Breast epithelium (tissue), 4 donors: ENCODE data around the gene RARRES2. TPM values are rescaled to one million over a fixed set of nuclear protein-coding genes. Genes with fewer than 3 reads are reported as not detected.
A peak's percentile ranks its signal among the peaks of the same experiment; 100 is the strongest.

ENCODE experiments used
- DNase-seq, 2 donors: peaks; one replicate each; pipeline ENCODE4 v3.0.0-alpha.2; 2019; ENCODE audit warnings: low spot score in 2 of 2
- H3K27ac ChIP-seq, 2 donors: fragments of 200-600 bp; sonication (generic) in 1 of 2; one replicate each; pipeline ENCODE4 v1.5.1; 2016 to 2019; ENCODE audit warnings: mild to moderate bottlenecking in 1 of 2
- H3K27me3 ChIP-seq, 2 donors: fragments of 200-600 bp; sonication (generic) in 1 of 2; one replicate each; pipeline versions ENCODE4 v1.5.1 to v1.6.0; 2017 to 2019; ENCODE audit warnings: control low read depth in 1 of 2, mild to moderate bottlenecking in 1 of 2
- H3K36me3 ChIP-seq: fragments of 200-600 bp; one replicate; pipeline ENCODE4 v1.5.1; 2019
- H3K4me1 ChIP-seq, 2 donors: fragments of 200-600 bp; sonication (generic); one replicate each; pipeline ENCODE4 v1.5.1; 2016 to 2019; ENCODE audit warnings: control low read depth in 1 of 2
- H3K4me3 ChIP-seq, 3 donors: fragments of 200-600 bp; sonication (generic); 1 replicate in 2 of 3; 2 replicates in 1 of 3; pipeline ENCODE4 v1.5.1; 2016 to 2019; ENCODE audit warnings: mild to moderate bottlenecking in 3 of 3, moderate library complexity in 2 of 3
- H3K9me3 ChIP-seq, 2 donors: fragments of 200-600 bp; sonication (generic) in 1 of 2; one replicate each; pipeline ENCODE4 v1.5.1; 2016 to 2019; ENCODE audit warnings: control low read depth in 1 of 2
- CTCF ChIP-seq, 3 donors: fragments of 450-650 bp; IDR thresholded peaks; one replicate each; pipeline ENCODE4 v1.5.1; 2016 to 2017; ENCODE audit warnings: antibody characterized with exemption in 3 of 3, mild to moderate bottlenecking in 3 of 3, moderate library complexity in 3 of 3
- POLR2A ChIP-seq: fragments of 450-650 bp; IDR thresholded peaks from one replicate; pipeline ENCODE4 v1.6.1; 2016; ENCODE audit warnings: antibody characterized with exemption, mild to moderate bottlenecking, moderate library complexity
- POLR2AphosphoS5 ChIP-seq, 3 donors: sonication (generic); formaldehyde crosslinking; IDR thresholded peaks; one replicate each; pipeline ENCODE4 v1.6.1; 2017; ENCODE audit warnings: antibody characterized with exemption in 3 of 3
- intact Hi-C: fragments of 100-400 bp; cut with DNase I; formaldehyde crosslinking; loops from one replicate; pipeline ENCODE4 v1.15.1; 2023; ENCODE audit warnings: low total_unique reads
- total RNA-seq, 3 donors: library from RNA; depleted of rRNA; stranded (reverse); fragments of >200 nt; gene quantifications; one replicate each; pipeline ENCODE4 v1.1.0, GENCODE V29; 2016

The RARRES2 gene
- total RNA-seq, 3 donors from 2014 or later = 156 to 297 (median 267) TPM

DNA sequence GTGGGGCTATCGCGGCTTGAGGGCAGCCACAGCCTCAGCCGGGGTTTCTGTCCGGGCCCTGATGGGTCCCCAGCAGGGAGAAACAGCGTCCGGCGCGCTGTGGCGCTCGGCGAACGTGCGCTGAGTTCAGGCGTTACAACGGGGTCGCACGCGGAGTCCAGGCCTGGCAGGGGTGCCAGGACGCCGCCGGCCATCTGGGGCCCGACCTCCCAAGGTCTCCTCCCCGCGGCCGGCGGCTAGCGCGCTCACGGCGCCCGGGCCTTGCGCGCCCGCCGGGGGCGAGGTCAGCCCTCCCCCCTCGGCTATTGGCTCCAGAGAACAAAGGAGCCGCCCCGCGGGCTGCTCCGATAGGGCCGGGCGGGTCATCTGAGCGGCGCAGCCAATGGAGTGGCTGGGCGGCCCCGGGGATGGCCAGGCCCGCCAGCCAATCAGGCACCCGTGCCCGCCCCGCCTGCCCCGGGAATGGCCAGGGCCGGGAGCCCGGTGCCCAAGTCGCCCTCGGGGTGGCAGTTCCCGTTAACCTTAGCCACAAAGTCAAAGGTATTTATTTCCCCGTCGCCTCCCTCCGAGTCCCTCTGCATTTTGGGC, 37.5 kb upstream of the RARRES2 start, which contains the start of gene ZNF775:
Gene ZNF775 (plus strand): TSS at position 478 of the 588 bp plus-strand sequence. CDS start 9,141 bp downstream, outside the sequence.
- TF ChIP-seq CTCF (IDR thresholded peaks at IDR 0.05) (no peak), POLR2A (peak; percentile 66), POLR2AphosphoS5 (IDR thresholded peaks at IDR 0.05) (peak; percentile 77 to 79 (median 77))
- peak; percentile 94 to 95 for DNase-seq
- H3K4me3 ChIP-seq = peak within 1 kb of the TSS; percentile 89 to 93 (median 91)
- peak within 1 kb of the TSS; percentile 93 to 96 for H3K27ac ChIP-seq
- intact Hi-C loops = no loop called here
- H3K9me3 ChIP-seq = no peaks in the 10 kb centered on the region
- peaks cover 0 to 11% of the 10 kb centered on the region in 2 donors for H3K4me1 ChIP-seq
- no peaks in the 10 kb centered on the region for H3K27me3 ChIP-seq
- H3K36me3 ChIP-seq = no peaks in the 10 kb centered on the region

DNA sequence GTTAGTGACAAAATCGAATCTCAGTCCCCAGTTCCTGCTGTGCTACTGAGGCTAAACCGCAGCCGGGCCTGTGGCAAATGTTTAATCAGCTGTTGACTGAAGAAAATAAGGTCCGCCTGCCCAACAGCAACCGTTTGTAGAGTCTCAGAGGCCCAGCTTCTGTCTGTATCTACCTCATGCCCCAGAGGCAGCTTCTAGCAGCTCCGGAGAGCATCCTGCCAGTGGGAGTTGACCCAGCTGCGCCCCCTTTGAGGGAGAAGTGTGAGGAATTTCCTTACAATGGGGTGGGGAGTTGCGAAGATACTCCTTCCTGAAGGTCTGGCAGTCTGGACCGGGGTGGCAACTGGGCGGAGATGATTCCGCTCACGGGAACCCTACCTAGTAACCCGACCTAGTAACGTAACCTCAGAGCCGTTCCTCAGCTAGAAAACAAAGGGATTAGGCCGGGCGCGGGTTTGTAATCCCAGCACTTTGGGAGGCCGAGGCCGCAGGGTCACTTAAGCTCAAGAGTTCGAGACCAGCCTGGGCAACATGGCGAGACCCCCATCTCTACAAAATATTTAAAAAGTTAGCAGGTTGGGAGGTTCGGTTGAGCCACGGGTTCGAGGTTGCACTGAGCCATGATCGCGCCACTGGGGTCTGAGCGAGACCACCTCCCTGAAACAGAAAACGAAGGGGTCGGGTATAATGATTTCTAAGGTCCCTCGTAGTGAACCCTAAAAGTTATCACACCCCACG, 36.9 kb upstream of the RARRES2 start:
- peak overlapping the region; percentile 89 to 93 (median 91) for H3K4me3 ChIP-seq
- peaks cover 3 to 11% of the 10 kb centered on the region in 2 donors for H3K4me1 ChIP-seq
- DNase-seq = peak; percentile 67 to 68
- TF ChIP-seq CTCF (IDR thresholded peaks at IDR 0.05) (no peak), POLR2AphosphoS5 (IDR thresholded peaks at IDR 0.05) (no peak), POLR2A (no peak)
- no peaks in the 10 kb centered on the region for H3K36me3 ChIP-seq
- peak overlapping the region; percentile 93 to 96 for H3K27ac ChIP-seq
- intact Hi-C loops = no loop called here
- H3K27me3 ChIP-seq = no peaks in the 10 kb centered on the region
- no peaks in the 10 kb centered on the region for H3K9me3 ChIP-seq

DNA sequence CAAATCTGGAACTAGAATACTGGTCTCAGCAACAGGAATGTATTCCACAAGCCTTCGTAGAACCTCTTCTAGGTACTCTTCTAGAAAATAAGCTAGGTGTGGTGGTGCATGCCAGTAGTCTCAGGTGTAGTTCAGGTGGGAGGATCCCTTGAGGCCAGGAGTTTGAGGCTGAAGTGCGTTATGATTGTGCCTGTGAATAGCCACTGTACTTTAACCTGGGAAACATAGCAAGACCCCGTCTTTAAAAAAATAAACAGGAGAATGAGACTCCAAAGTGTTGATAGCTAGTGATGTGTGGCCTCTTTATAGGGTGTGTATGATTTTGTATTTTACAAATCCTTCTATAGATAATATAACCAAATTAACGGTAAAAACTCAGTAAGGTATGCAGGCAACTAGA, 36.2 kb upstream of the RARRES2 start:
- H3K36me3 ChIP-seq = no peaks in the 10 kb centered on the region
- no peaks in the 10 kb centered on the region for H3K9me3 ChIP-seq
- H3K4me1 ChIP-seq = peaks cover 6 to 9% of the 10 kb centered on the region in 2 donors
- TF ChIP-seq CTCF (IDR thresholded peaks at IDR 0.05) (no peak), POLR2A (no peak), POLR2AphosphoS5 (IDR thresholded peaks at IDR 0.05) (no peak)
- intact Hi-C loops = no loop called here
- H3K27ac ChIP-seq = peak overlapping the region; percentile 93 to 96
- no peak overlapping the region for H3K4me3 ChIP-seq
- DNase-seq = no peak
- H3K27me3 ChIP-seq = no peaks in the 10 kb centered on the region

GRCh38 chr7:150377196-150377595, 35.8 kb upstream of the RARRES2 start:
- no peaks in the 10 kb centered on the region for H3K9me3 ChIP-seq
- H3K27me3 ChIP-seq = no peaks in the 10 kb centered on the region
- H3K27ac ChIP-seq = peak overlapping the region; percentile 93 to 96
- TF ChIP-seq POLR2AphosphoS5 (IDR thresholded peaks at IDR 0.05) = no peak
- no peak for TF ChIP-seq POLR2A
- TF ChIP-seq CTCF (IDR thresholded peaks at IDR 0.05) = no peak
- no peaks in the 10 kb centered on the region for H3K36me3 ChIP-seq
- peaks cover 6 to 9% of the 10 kb centered on the region in 2 donors for H3K4me1 ChIP-seq
- no peak for DNase-seq
- H3K4me3 ChIP-seq = no peak overlapping the region
- intact Hi-C loops = no loop called here

- H3K4me1 ChIP-seq = peaks cover 6 to 9% of the 10 kb centered on the region in 2 donors
These were observed 35.1 kb upstream of the RARRES2 start for GRCh38 chr7:150376560-150376959.

More at GRCh38 chr7:150376560-150376959, 35.1 kb upstream of the RARRES2 start:
- no peaks in the 10 kb centered on the region for H3K9me3 ChIP-seq
- H3K36me3 ChIP-seq = peaks cover 2% of the 10 kb centered on the region
- DNase-seq = no peak
- peak overlapping the region; percentile 13 to 50 for H3K27ac ChIP-seq
- TF ChIP-seq POLR2A (no peak), POLR2AphosphoS5 (IDR thresholded peaks at IDR 0.05) (no peak), CTCF (IDR thresholded peaks at IDR 0.05) (no peak)
- intact Hi-C loops = no loop called here
- no peaks in the 10 kb centered on the region for H3K27me3 ChIP-seq
- H3K4me3 ChIP-seq = no peak overlapping the region
